SK-N-SH treated with all-trans-retinoic acid at 6 μM for 48 hours (cell line): ENCODE results near the gene EGFL7.

Experiments used
- ATAC-seq: fragments of 200-7000 bp; cut with Tn5 transposase; 3 replicates; pipeline ENCODE4 v1.9.1; 2020; ENCODE audit warnings: mild to moderate bottlenecking, moderate library complexity
- ARNTL ChIP-seq: fragments of 450-650 bp; formaldehyde crosslinking; IDR thresholded peaks from 2 replicates; pipeline ENCODE4 v1.5.0; 2020; ENCODE audit warnings: low read depth, mild to moderate bottlenecking, moderate library complexity, borderline replicate concordance
- BACH2 ChIP-seq: fragments of 250-450 bp; sonication (Bioruptor Pico); IDR thresholded peaks from 2 replicates; pipeline ENCODE4 v1.9.0; 2021; ENCODE audit warnings: mild to moderate bottlenecking, borderline replicate concordance
- CSDC2 ChIP-seq: fragments of 250-450 bp; sonication (Bioruptor Pico); IDR thresholded peaks from 2 replicates; pipeline ENCODE4 v1.5.0; 2020; ENCODE audit warnings: mild to moderate bottlenecking, moderate library complexity
- ESRRG ChIP-seq: fragments of 250-450 bp; sonication (Bioruptor Pico); IDR thresholded peaks from 2 replicates; pipeline ENCODE4 v1.6.1; 2021; ENCODE audit warnings: mild to moderate bottlenecking
- ISL1 ChIP-seq: fragments of 250-450 bp; sonication (Bioruptor Pico); IDR thresholded peaks from 2 replicates; pipeline ENCODE4 v2.1.2; 2022; ENCODE audit warnings: mild to moderate bottlenecking, moderate library complexity
- OSR1 ChIP-seq: fragments of 250-450 bp; sonication (Bioruptor Pico); IDR thresholded peaks from 2 replicates; pipeline ENCODE4 v1.8.0; 2022; ENCODE audit warnings: moderate library complexity, mild to moderate bottlenecking, inconsistent platforms
- PPARA ChIP-seq: fragments of 250-450 bp; sonication (Bioruptor Pico); IDR thresholded peaks from 2 replicates; pipeline ENCODE4 v1.5.0; 2020; ENCODE audit warnings: mild to moderate bottlenecking, borderline replicate concordance
- TCF4 ChIP-seq: fragments of 250-450 bp; sonication (Bioruptor Pico); IDR thresholded peaks from 2 replicates; pipeline ENCODE4 v1.8.0; 2021; ENCODE audit warnings: mild to moderate bottlenecking, moderate library complexity, borderline replicate concordance
- TOX ChIP-seq: fragments of 250-450 bp; sonication (Bioruptor Pico); IDR thresholded peaks from 2 replicates; pipeline ENCODE4 v1.8.0; 2021; ENCODE audit warnings: mild to moderate bottlenecking, moderate library complexity, borderline replicate concordance
- ZC3H10 ChIP-seq: fragments of 250-450 bp; sonication (Bioruptor Pico); IDR thresholded peaks from 2 replicates; pipeline ENCODE4 v1.5.1; 2021; ENCODE audit warnings: mild to moderate bottlenecking, moderate library complexity
- ZFP3 ChIP-seq: fragments of 250-450 bp; sonication (Bioruptor Pico); IDR thresholded peaks from 2 replicates; pipeline ENCODE4 v1.5.0; 2020; ENCODE audit warnings: mild to moderate bottlenecking, moderate library complexity
- ZFP30 ChIP-seq: fragments of 450-650 bp; formaldehyde crosslinking; IDR thresholded peaks from 2 replicates; pipeline ENCODE4 v1.5.0; 2022; ENCODE audit warnings: mild to moderate bottlenecking, moderate library complexity
- ZNF565 ChIP-seq: fragments of 450-650 bp; formaldehyde crosslinking; conservative IDR thresholded peaks from 2 replicates; pipeline ENCODE4 v1.5.0; 2020; ENCODE audit warnings: low read depth, mild to moderate bottlenecking, moderate library complexity
- ZNF8 ChIP-seq: fragments of 450-650 bp; formaldehyde crosslinking; IDR thresholded peaks from 2 replicates; pipeline ENCODE4 v1.5.0; 2020; ENCODE audit warnings: mild to moderate bottlenecking, moderate library complexity
- TF ChIP-seq, protein P1 (sequence below): fragments of 250-450 bp; sonication (Bioruptor Pico); IDR thresholded peaks from 2 replicates; pipeline ENCODE4 v1.5.0; 2020; ENCODE audit warnings: mild to moderate bottlenecking, moderate library complexity
- TF ChIP-seq, protein P2 (sequence below): fragments of 250-450 bp; sonication (Bioruptor Pico); IDR thresholded peaks from 2 replicates; pipeline ENCODE4 v1.8.0; 2021; ENCODE audit warnings: low read depth, mild to moderate bottlenecking, moderate library complexity, borderline replicate concordance
- TF ChIP-seq, protein P3 (sequence below): fragments of 250-450 bp; sonication (Bioruptor Pico); IDR thresholded peaks from 2 replicates; pipeline ENCODE4 v1.5.1; 2020; ENCODE audit warnings: low read depth, mild to moderate bottlenecking, moderate library complexity
- TF ChIP-seq, protein P4 (sequence below): fragments of 250-450 bp; sonication (Bioruptor Pico); IDR thresholded peaks from 2 replicates; pipeline ENCODE4 v1.8.0; 2020; ENCODE audit warnings: mild to moderate bottlenecking, moderate library complexity, borderline replicate concordance
- TF ChIP-seq, protein P5 (sequence below): fragments of 250-450 bp; sonication (Bioruptor Pico); IDR thresholded peaks from 2 replicates; pipeline ENCODE4 v1.5.1; 2021; ENCODE audit warnings: mild to moderate bottlenecking, moderate library complexity

EGFL7 gene

DNA sequence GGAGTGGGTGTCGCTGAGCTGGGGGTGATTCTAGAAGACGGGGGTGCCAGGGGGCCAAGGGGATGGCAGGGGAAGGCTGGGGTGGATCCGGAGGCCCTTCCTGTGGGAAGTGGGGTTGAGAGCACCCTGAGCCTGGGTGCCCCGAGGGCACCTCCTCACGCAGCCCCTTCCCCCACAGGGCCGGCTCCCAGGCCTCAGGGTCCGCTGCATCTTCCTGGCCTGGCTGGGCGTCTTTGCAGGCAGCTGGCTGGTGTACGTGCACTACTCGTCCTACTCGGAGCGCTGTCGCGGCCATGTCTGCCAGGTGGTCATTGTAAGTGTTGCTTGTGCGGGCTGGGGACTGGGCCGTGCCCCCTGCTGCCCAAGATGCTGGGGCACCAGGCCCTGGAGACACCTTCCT, 54.7 kb downstream of the EGFL7 start:
- ATAC-seq, result no peak
- TF ChIP-seq, protein P1, sequence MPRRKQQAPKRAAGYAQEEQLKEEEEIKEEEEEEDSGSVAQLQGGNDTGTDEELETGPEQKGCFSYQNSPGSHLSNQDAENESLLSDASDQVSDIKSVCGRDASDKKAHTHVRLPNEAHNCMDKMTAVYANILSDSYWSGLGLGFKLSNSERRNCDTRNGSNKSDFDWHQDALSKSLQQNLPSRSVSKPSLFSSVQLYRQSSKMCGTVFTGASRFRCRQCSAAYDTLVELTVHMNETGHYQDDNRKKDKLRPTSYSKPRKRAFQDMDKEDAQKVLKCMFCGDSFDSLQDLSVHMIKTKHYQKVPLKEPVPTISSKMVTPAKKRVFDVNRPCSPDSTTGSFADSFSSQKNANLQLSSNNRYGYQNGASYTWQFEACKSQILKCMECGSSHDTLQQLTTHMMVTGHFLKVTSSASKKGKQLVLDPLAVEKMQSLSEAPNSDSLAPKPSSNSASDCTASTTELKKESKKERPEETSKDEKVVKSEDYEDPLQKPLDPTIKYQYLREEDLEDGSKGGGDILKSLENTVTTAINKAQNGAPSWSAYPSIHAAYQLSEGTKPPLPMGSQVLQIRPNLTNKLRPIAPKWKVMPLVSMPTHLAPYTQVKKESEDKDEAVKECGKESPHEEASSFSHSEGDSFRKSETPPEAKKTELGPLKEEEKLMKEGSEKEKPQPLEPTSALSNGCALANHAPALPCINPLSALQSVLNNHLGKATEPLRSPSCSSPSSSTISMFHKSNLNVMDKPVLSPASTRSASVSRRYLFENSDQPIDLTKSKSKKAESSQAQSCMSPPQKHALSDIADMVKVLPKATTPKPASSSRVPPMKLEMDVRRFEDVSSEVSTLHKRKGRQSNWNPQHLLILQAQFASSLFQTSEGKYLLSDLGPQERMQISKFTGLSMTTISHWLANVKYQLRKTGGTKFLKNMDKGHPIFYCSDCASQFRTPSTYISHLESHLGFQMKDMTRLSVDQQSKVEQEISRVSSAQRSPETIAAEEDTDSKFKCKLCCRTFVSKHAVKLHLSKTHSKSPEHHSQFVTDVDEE (CRISPR knock-in tag), result no peak
- TF ChIP-seq, protein P2, sequence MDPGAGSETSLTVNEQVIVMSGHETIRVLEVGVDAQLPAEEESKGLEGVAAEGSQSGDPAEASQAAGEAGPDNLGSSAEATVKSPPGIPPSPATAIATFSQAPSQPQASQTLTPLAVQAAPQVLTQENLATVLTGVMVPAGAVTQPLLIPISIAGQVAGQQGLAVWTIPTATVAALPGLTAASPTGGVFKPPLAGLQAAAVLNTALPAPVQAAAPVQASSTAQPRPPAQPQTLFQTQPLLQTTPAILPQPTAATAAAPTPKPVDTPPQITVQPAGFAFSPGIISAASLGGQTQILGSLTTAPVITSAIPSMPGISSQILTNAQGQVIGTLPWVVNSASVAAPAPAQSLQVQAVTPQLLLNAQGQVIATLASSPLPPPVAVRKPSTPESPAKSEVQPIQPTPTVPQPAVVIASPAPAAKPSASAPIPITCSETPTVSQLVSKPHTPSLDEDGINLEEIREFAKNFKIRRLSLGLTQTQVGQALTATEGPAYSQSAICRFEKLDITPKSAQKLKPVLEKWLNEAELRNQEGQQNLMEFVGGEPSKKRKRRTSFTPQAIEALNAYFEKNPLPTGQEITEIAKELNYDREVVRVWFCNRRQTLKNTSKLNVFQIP (CRISPR knock-in tag), result no peak
- no peak for TF ChIP-seq ARNTL
- no peak for TF ChIP-seq ESRRG
- TF ChIP-seq ZFP3, result no peak
- no peak for TF ChIP-seq ZNF8 (CRISPR knock-in tag)
- TF ChIP-seq ZC3H10 (CRISPR knock-in tag), result no peak
- TF ChIP-seq PPARA (CRISPR knock-in tag), result no peak
- TF ChIP-seq, protein P3, sequence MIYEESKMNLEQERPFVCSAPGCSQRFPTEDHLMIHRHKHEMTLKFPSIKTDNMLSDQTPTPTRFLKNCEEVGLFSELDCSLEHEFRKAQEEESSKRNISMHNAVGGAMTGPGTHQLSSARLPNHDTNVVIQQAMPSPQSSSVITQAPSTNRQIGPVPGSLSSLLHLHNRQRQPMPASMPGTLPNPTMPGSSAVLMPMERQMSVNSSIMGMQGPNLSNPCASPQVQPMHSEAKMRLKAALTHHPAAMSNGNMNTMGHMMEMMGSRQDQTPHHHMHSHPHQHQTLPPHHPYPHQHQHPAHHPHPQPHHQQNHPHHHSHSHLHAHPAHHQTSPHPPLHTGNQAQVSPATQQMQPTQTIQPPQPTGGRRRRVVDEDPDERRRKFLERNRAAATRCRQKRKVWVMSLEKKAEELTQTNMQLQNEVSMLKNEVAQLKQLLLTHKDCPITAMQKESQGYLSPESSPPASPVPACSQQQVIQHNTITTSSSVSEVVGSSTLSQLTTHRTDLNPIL (CRISPR knock-in tag), result no peak
- no peak for TF ChIP-seq BACH2 (CRISPR knock-in tag)

DNA sequence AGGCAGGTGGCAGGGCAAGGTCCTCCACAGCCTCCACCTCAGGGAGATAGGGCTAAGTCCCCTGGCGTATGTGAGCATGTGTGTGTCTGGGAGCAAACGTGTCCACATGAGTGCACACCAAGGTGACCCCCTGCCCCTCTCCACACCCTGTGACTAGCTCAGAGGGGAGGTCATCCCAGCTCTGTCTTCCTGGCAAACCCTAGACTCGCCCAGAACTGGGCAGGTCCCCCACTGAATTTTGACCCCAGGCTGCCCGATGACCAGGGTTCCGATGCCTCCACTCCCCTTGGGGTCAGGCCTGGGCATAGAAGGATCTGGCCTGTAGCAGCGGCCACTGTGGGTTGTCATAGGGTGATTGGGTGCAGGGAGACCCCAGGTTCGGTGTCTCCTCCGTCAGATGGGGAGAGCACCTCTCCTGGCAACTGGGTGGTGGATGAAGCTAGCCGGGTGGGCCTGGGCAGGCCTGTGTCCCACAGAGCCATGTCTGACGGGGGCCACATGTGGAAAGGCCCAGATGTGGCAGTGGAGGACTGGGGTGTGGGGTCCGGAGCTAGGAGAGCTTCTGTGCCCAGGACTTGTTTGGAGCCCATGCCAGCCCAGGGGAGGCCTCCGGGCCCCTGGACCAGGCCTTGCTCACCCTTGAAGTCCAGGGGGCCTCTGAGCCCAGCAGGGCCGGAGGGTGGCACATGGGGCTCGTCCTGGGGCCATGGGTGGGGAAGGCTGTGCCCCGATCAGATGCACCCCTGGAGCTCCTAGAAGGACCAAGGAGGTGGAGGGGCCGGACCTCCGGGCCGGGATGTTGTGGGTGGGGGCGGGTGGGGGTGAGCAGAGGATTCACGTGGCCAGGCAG, 55.9 kb downstream of the EGFL7 start:
- ATAC-seq, result no peak
- no peak for TF ChIP-seq TOX
- TF ChIP-seq CSDC2, result no peak
- TF ChIP-seq OSR1 (CRISPR knock-in tag), result no peak
- TF ChIP-seq, all 23 proteins: peak for 0

DNA sequence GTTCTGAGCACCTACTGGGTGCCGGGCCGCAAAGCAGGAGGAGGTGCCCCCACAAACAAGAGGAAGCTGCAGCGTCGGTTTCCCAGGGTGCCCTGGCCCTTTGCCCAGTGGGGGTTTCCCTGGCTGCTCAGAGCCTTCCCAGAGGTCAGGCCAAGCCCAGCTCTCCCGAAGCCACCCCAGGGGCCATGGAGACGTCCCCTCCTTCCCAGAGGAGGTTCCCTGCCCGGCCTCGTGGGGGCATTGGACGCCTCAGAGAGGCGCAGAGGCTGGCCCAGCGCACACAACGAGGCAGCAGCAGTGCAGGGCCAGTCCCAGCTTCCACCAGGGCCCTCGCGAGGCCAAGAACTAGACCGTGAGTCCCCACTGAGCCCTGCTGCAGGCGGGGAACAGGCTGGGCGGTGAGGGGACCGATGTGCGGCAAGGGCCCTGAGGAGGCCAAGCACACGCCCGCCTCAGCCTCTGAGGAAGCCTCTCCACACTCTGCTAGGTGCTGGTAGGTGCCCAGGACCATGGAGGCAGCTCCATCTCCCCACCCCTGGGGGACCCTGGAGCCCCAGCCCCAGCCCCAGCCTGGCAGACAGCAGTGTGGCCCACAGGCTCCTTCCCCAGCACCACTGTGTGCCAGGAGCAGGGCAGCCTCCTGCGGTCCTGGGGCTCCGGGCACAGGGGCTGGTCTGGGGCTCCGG, 56.6 kb downstream of the EGFL7 start:
- TF ChIP-seq PPARA (CRISPR knock-in tag) (no peak), ISL1 (CRISPR knock-in tag) (no peak), ARNTL (no peak), OSR1 (CRISPR knock-in tag) (no peak), CSDC2 (no peak), TOX (no peak), ZC3H10 (CRISPR knock-in tag) (no peak), ZNF8 (CRISPR knock-in tag) (no peak), ZNF565 (CRISPR knock-in tag) (no peak), ZFP30 (CRISPR knock-in tag) (no peak), ESRRG (no peak), TCF4 (CRISPR knock-in tag) (no peak)
- TF ChIP-seq, protein P4, sequence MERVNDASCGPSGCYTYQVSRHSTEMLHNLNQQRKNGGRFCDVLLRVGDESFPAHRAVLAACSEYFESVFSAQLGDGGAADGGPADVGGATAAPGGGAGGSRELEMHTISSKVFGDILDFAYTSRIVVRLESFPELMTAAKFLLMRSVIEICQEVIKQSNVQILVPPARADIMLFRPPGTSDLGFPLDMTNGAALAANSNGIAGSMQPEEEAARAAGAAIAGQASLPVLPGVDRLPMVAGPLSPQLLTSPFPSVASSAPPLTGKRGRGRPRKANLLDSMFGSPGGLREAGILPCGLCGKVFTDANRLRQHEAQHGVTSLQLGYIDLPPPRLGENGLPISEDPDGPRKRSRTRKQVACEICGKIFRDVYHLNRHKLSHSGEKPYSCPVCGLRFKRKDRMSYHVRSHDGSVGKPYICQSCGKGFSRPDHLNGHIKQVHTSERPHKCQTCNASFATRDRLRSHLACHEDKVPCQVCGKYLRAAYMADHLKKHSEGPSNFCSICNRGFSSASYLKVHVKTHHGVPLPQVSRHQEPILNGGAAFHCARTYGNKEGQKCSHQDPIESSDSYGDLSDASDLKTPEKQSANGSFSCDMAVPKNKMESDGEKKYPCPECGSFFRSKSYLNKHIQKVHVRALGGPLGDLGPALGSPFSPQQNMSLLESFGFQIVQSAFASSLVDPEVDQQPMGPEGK (CRISPR knock-in tag), result no peak
- TF ChIP-seq, protein P5, sequence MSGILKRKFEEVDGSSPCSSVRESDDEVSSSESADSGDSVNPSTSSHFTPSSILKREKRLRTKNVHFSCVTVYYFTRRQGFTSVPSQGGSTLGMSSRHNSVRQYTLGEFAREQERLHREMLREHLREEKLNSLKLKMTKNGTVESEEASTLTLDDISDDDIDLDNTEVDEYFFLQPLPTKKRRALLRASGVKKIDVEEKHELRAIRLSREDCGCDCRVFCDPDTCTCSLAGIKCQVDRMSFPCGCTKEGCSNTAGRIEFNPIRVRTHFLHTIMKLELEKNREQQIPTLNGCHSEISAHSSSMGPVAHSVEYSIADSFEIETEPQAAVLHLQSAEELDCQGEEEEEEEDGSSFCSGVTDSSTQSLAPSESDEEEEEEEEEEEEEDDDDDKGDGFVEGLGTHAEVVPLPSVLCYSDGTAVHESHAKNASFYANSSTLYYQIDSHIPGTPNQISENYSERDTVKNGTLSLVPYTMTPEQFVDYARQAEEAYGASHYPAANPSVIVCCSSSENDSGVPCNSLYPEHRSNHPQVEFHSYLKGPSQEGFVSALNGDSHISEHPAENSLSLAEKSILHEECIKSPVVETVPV (CRISPR knock-in tag), result no peak
- TF ChIP-seq, protein P1 (CRISPR knock-in tag), result no peak
- TF ChIP-seq, protein P2 (CRISPR knock-in tag), result no peak
- ATAC-seq, result no peak
